ENCODE results near the gene CLDN14.

Gene CLDN14

DNA sequence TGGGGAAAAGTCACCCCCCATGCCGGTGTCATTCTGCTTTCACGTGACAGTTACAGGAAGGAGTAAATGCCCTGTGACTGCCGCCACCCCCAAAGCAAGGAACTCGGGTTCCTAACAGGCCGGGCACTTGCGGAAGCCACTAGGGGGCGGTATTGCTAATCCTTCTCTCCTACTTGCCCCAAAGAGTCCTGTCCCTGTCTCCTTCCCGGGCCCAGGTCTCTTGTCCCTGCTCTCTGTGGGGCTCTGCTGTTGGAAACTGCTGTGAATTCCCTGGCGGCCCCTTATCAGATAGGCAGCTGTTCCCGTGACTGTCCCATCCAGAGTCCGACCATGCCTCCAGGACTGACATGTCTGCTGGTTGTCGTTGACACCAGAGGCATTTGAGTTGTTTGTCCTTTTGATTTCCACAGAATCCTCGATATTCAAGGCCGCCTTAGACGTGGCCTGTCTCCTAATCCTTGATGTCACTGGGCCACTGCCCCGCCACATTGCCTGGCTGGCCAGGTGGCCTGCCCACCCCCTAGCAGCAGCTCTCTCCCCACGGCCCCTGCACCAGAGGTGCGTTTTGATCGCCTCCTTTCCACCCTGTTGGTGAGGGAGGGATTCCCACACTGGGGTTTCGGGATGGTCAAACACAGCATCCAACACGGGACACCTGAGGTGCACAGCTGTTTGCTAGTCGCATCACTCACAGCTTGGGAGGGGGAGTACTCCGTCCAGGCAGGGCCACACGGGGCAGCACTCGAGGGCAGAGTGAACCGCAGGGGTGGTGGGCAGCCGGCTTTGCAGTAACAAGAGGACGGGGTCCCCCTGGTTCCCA is 57.4 kb downstream of the CLDN14 start:
- Histone ChIP-seq H3K23ac (ENCODE audit: low read length) (no peak overlapping the region), H2AK5ac (ENCODE audit: low read length) (no peak overlapping the region), H3K4me3 (ENCODE audit: low read depth, low read length) (no peak overlapping the region), H3K9me3 (ENCODE audit: insufficient read depth, low read depth, low read length) (no peaks in the 10 kb centered on the region), H3K79me2 (ENCODE audit: control insufficient read depth, insufficient read depth, low read length, poor library complexity) (no peaks in the 10 kb centered on the region), H3K14ac (ENCODE audit: low read length) (peak overlapping the region; percentile 3), H2BK12ac (ENCODE audit: low read length) (no peak overlapping the region), H3K36me3 (ENCODE audit: control insufficient read depth in 1 of 2, insufficient read depth in 2 of 2, low read length in 2 of 2) (peaks cover 3% of the 10 kb centered on the region in 2 experiments), H2BK5ac (ENCODE audit: low read depth, low read length, poor library complexity) (no peak overlapping the region), H2BK120ac (ENCODE audit: insufficient read depth, low read length, poor library complexity) (peak overlapping the region; percentile 31), H3K27me3 (ENCODE audit: insufficient read depth, low read length) (no peaks in the 10 kb centered on the region), H4K12ac (ENCODE audit: low read depth, low read length) (no peak overlapping the region), H3K4ac (ENCODE audit: low read depth, low read length) (no peak overlapping the region), H3K9ac (ENCODE audit: low read length) (no peak overlapping the region), H4K91ac (ENCODE audit: low read depth, low read length) (peak overlapping the region; percentile 6), H3K79me1 (ENCODE audit: low read length) (no peaks in the 10 kb centered on the region), H4K8ac (ENCODE audit: low read depth, low read length) (peak overlapping the region; percentile 22), H3K4me2 (ENCODE audit: low read length) (no peak overlapping the region), H3K4me1 (ENCODE audit: control insufficient read depth in 1 of 2, insufficient read depth in 2 of 2, low read length in 2 of 2) (peaks cover 7 to 15% of the 10 kb centered on the region in 2 experiments), H3K27ac (ENCODE audit: low read depth, low read length) (no peak overlapping the region), H3K18ac (ENCODE audit: low read length) (peak overlapping the region; percentile 55), H2AFZ (ENCODE audit: insufficient read depth, low read length, poor library complexity) (no peak overlapping the region)
- WGBS (ENCODE audit: extremely low coverage, insufficient coverage, insufficient read length): no CpG with 5 or more reads among the region's 28 CpGs
- DNase-seq: peak; percentile 74 to 75

DNA sequence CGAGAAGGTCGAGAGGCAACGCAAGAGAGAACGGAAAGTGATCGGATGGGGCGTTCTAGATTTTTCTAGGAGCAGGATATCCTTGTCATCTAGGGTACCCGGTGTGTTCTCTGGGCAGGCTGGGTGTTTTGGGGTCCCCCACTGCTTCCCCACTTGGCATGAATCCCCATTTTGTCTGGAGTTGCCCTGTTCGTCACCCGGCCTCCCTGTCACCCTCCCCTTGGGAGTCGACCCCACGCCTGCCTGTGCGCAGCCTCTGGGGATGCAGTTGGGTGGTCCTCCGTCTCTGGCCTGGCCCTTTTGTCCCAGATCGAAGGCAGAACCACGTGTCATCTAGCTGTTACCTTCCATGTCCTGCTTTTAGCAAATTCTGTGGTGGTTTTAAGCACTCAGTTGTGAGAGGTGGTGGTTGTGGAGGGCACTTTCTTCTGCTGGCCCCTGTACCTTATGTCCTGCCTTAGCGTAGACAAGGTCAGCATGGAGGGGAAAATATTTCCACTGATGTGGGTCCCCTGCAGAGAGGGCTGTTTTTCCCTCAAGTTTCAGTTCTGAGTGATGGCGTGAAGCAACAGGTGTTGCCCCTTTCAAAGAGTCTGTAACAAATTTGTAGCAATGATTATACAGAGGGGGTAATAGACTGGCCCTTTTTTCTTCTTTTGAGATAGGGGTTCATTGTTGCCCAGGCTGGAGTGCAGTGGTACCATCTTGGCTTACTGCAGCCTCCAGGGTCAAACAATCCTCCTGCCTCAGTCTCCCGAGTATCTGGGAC is 59.2 kb downstream of the CLDN14 start:
- Histone ChIP-seq H2AK5ac (ENCODE audit: low read length) (no peak overlapping the region), H4K12ac (ENCODE audit: low read depth, low read length) (no peak overlapping the region), H3K4me1 (ENCODE audit: control insufficient read depth in 1 of 2, insufficient read depth in 2 of 2, low read length in 2 of 2) (peaks cover 7 to 15% of the 10 kb centered on the region in 2 experiments), H2BK12ac (ENCODE audit: low read length) (no peak overlapping the region), H3K9ac (ENCODE audit: low read length) (no peak overlapping the region), H3K79me2 (ENCODE audit: control insufficient read depth, insufficient read depth, low read length, poor library complexity) (no peaks in the 10 kb centered on the region), H3K9me3 (ENCODE audit: insufficient read depth, low read depth, low read length) (no peaks in the 10 kb centered on the region), H3K4me2 (ENCODE audit: low read length) (no peak overlapping the region), H2AFZ (ENCODE audit: insufficient read depth, low read length, poor library complexity) (no peak overlapping the region), H3K79me1 (ENCODE audit: low read length) (no peaks in the 10 kb centered on the region), H3K36me3 (ENCODE audit: control insufficient read depth in 1 of 2, insufficient read depth in 2 of 2, low read length in 2 of 2) (peaks cover 7 to 10% of the 10 kb centered on the region in 2 experiments), H3K14ac (ENCODE audit: low read length) (no peak overlapping the region), H3K4ac (ENCODE audit: low read depth, low read length) (no peak overlapping the region), H3K27ac (ENCODE audit: low read depth, low read length) (no peak overlapping the region), H3K18ac (ENCODE audit: low read length) (no peak overlapping the region), H3K4me3 (ENCODE audit: low read depth, low read length) (no peak overlapping the region), H4K91ac (ENCODE audit: low read depth, low read length) (peak overlapping the region; percentile 2), H4K8ac (ENCODE audit: low read depth, low read length) (no peak overlapping the region), H2BK120ac (ENCODE audit: insufficient read depth, low read length, poor library complexity) (no peak overlapping the region), H3K23ac (ENCODE audit: low read length) (no peak overlapping the region), H3K27me3 (ENCODE audit: insufficient read depth, low read length) (no peaks in the 10 kb centered on the region), H2BK5ac (ENCODE audit: low read depth, low read length, poor library complexity) (no peak overlapping the region)
- WGBS (ENCODE audit: extremely low coverage, insufficient coverage, insufficient read length): no CpG with 5 or more reads among the region's 18 CpGs
- no peak for DNase-seq

DNA sequence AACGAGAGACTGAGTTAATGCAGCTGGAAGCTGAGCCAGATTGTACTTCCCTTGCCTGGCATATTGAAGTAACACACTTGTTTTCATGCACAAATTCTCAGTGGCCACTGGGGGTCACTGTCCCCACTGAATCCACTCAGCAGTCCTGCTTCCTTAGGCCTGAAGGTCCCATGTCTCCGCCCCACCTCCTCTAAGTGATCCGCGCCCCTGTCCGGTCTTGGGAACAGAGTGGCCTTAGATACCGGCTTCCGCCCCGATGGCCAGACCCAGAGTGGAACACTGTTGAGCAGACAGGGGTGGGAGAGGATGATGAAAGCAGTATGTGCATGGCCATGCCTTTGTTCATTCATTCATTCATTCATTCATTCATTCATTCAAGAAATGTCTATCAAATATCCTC is 59.9 kb downstream of the CLDN14 start:
- Histone ChIP-seq H3K9ac (ENCODE audit: low read length) (no peak overlapping the region), H2AFZ (ENCODE audit: insufficient read depth, low read length, poor library complexity) (no peak overlapping the region)
- WGBS (ENCODE audit: extremely low coverage, insufficient coverage, insufficient read length): no CpG with 5 or more reads among the region's 8 CpGs

DNA sequence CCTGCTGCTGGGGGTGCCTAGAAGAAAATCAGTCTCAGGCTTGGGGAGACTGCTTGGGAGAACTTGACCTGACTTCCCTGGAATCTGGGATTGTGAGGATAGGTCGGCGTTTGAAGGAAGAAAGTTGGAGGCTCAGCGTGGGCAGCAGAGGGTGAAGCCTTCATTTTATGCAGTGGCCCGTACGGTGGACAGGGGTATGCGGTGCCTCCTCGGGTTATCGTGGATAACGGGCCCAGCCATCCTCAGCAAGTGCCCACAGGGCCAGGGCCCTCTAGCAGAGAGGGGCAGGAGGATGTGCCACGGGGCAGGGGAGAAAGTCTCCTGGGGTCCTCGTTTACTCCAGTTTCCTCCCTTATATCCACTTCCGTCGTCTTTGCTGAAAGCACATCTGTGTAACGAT is 60.7 kb downstream of the CLDN14 start:
- Histone ChIP-seq H3K4me1 (ENCODE audit: control insufficient read depth in 1 of 2, insufficient read depth in 2 of 2, low read length in 2 of 2) (peaks cover 5 to 10% of the 10 kb centered on the region in 2 experiments), H3K4me2 (ENCODE audit: low read length) (no peak overlapping the region), H3K27ac (ENCODE audit: low read depth, low read length) (no peak overlapping the region), H3K4me3 (ENCODE audit: low read depth, low read length) (no peak overlapping the region), H4K8ac (ENCODE audit: low read depth, low read length) (no peak overlapping the region), H2BK120ac (ENCODE audit: insufficient read depth, low read length, poor library complexity) (no peak overlapping the region), H2BK5ac (ENCODE audit: low read depth, low read length, poor library complexity) (no peak overlapping the region), H3K9ac (ENCODE audit: low read length) (no peak overlapping the region), H3K14ac (ENCODE audit: low read length) (no peak overlapping the region), H3K18ac (ENCODE audit: low read length) (no peak overlapping the region), H2AK5ac (ENCODE audit: low read length) (no peak overlapping the region), H4K91ac (ENCODE audit: low read depth, low read length) (no peak overlapping the region), H2AFZ (ENCODE audit: insufficient read depth, low read length, poor library complexity) (no peak overlapping the region), H3K23ac (ENCODE audit: low read length) (no peak overlapping the region), H3K4ac (ENCODE audit: low read depth, low read length) (no peak overlapping the region), H2BK12ac (ENCODE audit: low read length) (no peak overlapping the region), H3K79me1 (ENCODE audit: low read length) (no peaks in the 10 kb centered on the region), H4K12ac (ENCODE audit: low read depth, low read length) (no peak overlapping the region), H3K79me2 (ENCODE audit: control insufficient read depth, insufficient read depth, low read length, poor library complexity) (no peaks in the 10 kb centered on the region), H3K36me3 (ENCODE audit: control insufficient read depth in 1 of 2, insufficient read depth in 2 of 2, low read length in 2 of 2) (peaks cover 10 to 15% of the 10 kb centered on the region in 2 experiments), H3K9me3 (ENCODE audit: insufficient read depth, low read depth, low read length) (no peaks in the 10 kb centered on the region), H3K27me3 (ENCODE audit: insufficient read depth, low read length) (no peaks in the 10 kb centered on the region)
- no CpG with 5 or more reads among the region's 14 CpGs for WGBS (ENCODE audit: extremely low coverage, insufficient coverage, insufficient read length)
- DNase-seq: no peak

More for the DNA sequence above, 59.9 kb downstream of the CLDN14 start:
- no peak overlapping the region for H3K4ac ChIP-seq (ENCODE audit: low read depth, low read length)
- no peak overlapping the region for H4K8ac ChIP-seq (ENCODE audit: low read depth, low read length)
- no peaks in the 10 kb centered on the region for H3K27me3 ChIP-seq (ENCODE audit: insufficient read depth, low read length)
- H4K12ac ChIP-seq (ENCODE audit: low read depth, low read length): no peak overlapping the region
- no peak overlapping the region for H3K4me3 ChIP-seq (ENCODE audit: low read depth, low read length)
- DNase-seq: peak; percentile 87 to 92
- no peak overlapping the region for H3K14ac ChIP-seq (ENCODE audit: low read length)
- H2BK12ac ChIP-seq (ENCODE audit: low read length): no peak overlapping the region
- no peak overlapping the region for H2AK5ac ChIP-seq (ENCODE audit: low read length)
- no peak overlapping the region for H4K91ac ChIP-seq (ENCODE audit: low read depth, low read length)
- no peak overlapping the region for H3K4me2 ChIP-seq (ENCODE audit: low read length)
- no peak overlapping the region for H2BK5ac ChIP-seq (ENCODE audit: low read depth, low read length, poor library complexity)
- no peak overlapping the region for H3K18ac ChIP-seq (ENCODE audit: low read length)
- H3K4me1 ChIP-seq (ENCODE audit: control insufficient read depth in 1 of 2, insufficient read depth in 2 of 2, low read length in 2 of 2): peaks cover 5 to 10% of the 10 kb centered on the region in 2 experiments
- H3K23ac ChIP-seq (ENCODE audit: low read length): no peak overlapping the region
- peaks cover 7 to 15% of the 10 kb centered on the region in 2 experiments for H3K36me3 ChIP-seq (ENCODE audit: control insufficient read depth in 1 of 2, insufficient read depth in 2 of 2, low read length in 2 of 2)
- H3K79me1 ChIP-seq (ENCODE audit: low read length): no peaks in the 10 kb centered on the region
- H2BK120ac ChIP-seq (ENCODE audit: insufficient read depth, low read length, poor library complexity): no peak overlapping the region
- H3K27ac ChIP-seq (ENCODE audit: low read depth, low read length): no peak overlapping the region
- no peaks in the 10 kb centered on the region for H3K9me3 ChIP-seq (ENCODE audit: insufficient read depth, low read depth, low read length)
- no peaks in the 10 kb centered on the region for H3K79me2 ChIP-seq (ENCODE audit: control insufficient read depth, insufficient read depth, low read length, poor library complexity)
